HG02610 (cell line): Measurements from ENCODE around the gene CTSE.

ENCODE experiments used
- ATAC-seq: cut with Tn5 transposase; IDR thresholded peaks from one replicate; pipeline ENCODE4 v1.9.1; 2021; ENCODE audit warnings: mild to moderate bottlenecking, moderate library complexity; ENCODE audit not compliant: unreplicated experiment

CTSE gene

GRCh38 chr1:205994346-205994745, 29.3 kb downstream of the CTSE start:
- no peak for ATAC-seq

- no peak for ATAC-seq
These were observed 30.6 kb downstream of the CTSE start for GRCh38 chr1:205993068-205993467.

DNA sequence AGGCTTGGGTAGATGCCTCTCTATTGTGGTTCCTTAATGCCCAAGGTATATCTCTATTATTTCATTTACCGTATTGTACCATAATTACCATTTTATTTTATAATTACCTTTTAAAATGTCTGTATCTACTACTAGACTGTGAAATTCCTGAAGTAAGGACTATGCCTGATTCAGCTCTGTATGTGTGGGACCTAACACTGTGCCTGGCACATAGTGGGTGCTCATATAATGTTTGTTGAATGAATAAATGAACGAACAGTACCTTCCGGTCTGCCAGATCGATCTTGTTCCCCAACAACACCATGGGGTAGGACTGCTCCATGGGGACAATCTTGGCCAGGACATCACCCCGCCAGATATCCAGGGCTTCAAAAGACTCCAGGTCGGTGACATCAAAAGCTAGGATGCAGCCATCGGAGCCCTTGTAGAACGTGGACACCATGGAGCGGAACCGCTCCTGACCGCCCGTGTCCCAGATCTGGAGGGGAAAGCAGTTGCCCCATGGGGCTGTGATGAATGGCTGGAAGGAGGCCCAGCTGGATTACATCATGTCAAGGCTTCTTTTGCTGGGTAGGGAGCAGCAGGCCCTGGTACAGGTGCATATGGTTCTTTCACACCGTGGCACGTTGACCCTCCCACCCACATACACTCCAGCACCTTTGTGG, 31.3 kb downstream of the CTSE start:
- no peak for ATAC-seq

- no peak for ATAC-seq
These were observed 32.5 kb downstream of the CTSE start for GRCh38 chr1:205991237-205991636.

- ATAC-seq: no peak
These were observed 33.5 kb downstream of the CTSE start for GRCh38 chr1:205990226-205990625.

- no peak for ATAC-seq
These were observed 33.9 kb downstream of the CTSE start for GRCh38 chr1:205989786-205990185.

DNA sequence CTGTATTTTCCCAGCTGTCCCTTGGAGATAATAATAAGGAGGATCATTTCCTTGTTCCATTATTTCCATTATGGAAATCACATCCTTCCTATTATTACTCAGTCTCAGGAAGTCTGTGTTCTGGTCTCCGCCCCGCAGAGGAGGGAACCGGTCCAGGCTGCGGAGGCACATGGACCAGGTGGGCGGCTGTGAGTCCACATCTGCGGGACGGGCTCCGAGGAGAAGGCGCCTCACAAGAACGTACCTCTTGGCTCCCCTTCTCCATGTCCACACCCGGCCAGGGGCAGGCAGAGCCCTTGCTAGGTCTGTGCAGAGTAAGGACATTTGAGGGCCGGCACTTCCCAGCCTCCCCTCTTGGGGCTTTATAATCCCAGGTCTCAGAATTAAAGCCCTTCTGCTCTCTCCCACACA, 35.1 kb downstream of the CTSE start:
- no peak for ATAC-seq

DNA sequence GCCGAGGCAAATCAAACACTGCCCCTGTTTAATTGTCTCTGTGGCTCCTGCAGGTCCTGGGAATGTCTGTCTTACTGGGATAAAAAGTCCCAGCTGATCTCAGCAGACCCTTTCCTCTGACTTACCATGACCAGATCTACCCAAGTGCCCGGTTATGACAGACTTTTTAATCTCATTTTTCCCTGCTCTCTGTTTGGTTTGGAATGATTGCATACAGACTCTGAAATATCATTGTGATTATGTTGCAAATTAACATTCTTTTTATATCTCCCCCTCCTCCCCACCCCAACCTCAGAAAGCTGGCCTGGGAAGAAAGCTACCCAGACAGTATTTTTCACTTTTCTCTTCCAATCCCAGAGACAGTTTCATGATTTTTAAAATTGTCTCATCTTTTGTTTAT, 36.8 kb downstream of the CTSE start:
- ATAC-seq: no peak

GRCh38 chr1:205986292-205986691, 37.4 kb downstream of the CTSE start:
- ATAC-seq: no peak

DNA sequence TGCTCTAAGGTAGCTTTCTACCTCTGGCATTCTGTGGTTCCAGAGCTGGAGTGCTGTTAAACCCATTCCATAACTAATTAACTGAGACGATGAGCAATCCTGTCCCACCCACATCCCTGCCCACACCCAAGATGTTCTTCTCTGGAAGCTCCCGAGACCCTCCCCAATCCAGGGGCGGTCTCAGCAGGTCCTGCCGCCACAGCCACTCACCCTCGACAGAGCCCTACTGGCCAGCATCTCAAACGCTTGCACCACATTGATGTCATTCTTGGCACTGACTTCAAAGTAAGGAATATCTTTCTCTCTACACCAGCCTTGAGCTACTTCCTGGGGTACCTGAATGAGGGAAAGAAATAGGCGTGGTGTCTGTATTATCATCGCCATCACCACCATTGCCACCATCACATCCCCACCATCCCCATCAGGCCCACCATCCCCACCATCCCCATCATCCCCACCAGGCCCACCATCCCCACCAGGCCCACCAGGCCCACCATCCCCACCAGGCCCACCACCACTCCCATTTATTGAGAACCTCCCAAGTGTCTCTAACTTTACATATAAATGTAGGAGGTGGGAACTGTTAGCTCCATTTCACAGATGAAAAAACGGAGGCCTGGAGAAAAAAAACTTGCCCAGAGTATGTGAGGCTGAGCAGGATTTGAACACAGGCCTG, 38.2 kb downstream of the CTSE start:
- ATAC-seq: no peak

GRCh38 chr1:205983925-205984725, 39.6 kb downstream of the CTSE start:
- ATAC-seq: no peak

GRCh38 chr1:205981257-205981656, 42.4 kb downstream of the CTSE start:
- no peak for ATAC-seq

- no peak for ATAC-seq
These were observed 43.3 kb downstream of the CTSE start for GRCh38 chr1:205980237-205980870.

- no peak for ATAC-seq
These were observed 44.4 kb downstream of the CTSE start for GRCh38 chr1:205979301-205979700.

DNA sequence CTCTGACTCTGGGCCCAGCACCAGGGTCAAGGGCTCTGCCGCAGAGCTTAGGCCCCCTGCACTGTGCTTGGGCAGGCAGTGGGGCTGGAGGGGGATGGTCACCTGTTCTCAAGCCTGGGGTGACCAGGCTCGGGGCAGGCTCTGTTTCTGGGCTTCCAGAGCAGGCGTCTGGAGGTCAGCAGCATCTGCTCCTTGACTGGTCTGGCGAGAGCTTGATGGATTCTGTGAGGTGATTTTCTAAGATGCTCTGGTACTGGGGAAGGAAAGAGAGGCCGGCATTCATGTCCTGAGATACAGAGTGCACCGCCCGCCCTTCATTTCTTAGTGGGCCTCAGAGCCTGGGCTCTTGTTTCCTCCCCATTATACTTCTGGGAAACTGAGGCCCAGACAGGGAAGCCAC, 45.0 kb downstream of the CTSE start:
- no peak for ATAC-seq

GRCh38 chr1:205977402-205978014, 46.2 kb downstream of the CTSE start:
- ATAC-seq: no peak

- ATAC-seq: no peak
These were observed 46.8 kb downstream of the CTSE start for GRCh38 chr1:205976708-205977401.

DNA sequence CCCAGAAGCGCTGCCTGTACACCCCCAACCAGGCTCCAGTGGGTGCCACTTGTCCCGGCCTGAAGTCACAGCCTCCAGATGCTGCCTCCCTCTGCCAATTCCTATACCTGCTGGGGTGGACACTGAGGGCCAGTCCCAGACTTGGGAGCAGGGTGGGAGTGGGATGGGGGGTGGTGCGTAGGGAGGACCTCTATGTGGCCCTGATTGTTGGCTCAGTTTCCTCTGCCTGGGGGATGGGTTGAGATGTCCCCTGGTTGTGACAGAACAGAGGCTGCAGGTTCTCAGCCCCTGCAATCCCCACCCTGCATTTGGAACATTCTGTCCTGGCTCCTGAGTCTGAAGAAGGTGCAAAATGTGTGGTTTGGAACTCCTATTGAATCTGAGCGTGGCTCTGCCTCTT, 47.7 kb downstream of the CTSE start:
- no peak for ATAC-seq

DNA sequence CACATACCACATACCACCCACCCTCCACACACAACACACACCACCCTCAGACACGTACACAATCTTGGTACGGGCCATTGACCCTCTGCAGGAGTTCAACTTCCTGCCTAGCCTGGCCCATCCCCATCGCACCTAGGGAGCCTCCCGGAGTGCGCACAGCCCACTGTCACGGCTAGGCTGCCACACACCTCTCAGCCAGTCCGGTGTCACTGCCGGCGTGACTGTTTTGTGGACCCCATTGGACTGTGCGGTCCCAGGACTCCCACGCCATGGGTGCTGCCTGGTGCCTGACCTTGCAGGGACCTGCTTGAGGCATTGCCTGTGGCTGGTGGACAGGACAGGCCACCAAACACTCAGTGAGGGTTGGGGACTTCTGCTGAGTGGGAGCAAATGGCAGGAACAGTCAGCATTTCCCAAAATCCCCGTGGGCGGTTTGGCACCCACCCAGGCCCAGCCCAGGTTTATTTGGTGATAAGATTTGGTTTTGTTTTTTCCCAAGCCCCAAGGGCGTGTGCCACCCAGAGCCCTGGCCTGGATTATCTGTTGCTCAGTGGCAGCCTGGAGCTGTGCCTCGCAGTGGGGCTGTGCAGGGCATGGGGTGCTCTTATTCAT, 48.2 kb downstream of the CTSE start:
- ATAC-seq: no peak

DNA sequence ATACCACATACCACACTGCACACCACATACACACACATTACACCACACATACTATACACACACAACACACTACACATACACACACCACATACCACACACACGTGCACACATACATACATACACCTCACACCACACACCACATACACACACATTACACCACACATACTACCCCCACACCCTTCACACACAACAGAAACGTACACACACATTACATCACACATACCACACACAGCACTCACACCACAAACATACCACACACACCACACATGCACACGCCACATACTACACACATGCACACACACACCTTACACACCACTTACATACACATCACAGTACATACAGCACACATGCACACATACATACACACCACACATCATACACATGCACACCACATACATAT, 49.0 kb downstream of the CTSE start:
- ATAC-seq: no peak
